GM21717 (cell line): ENCODE measurements around the gene BOLA1.
"Not testable (repeated sequence)": the region's sequence is repeated elsewhere in the genome, so short reads cannot be mapped to it uniquely, and the experiment has no call there.

ENCODE experiments used
- ATAC-seq: cut with Tn5 transposase; IDR thresholded peaks from one replicate; pipeline ENCODE4 v1.9.1; 2021; ENCODE audit warnings: mild to moderate bottlenecking, moderate library complexity; ENCODE audit not compliant: unreplicated experiment

The BOLA1 gene

GRCh38 chr1:149899460-149900284 is at the start of gene BOLA1:
Gene BOLA1, plus strand, starts transcription at chr1:149899568. Its CDS starts 492 bp downstream, at chr1:149900060.
- peak; percentile 90 for ATAC-seq

DNA sequence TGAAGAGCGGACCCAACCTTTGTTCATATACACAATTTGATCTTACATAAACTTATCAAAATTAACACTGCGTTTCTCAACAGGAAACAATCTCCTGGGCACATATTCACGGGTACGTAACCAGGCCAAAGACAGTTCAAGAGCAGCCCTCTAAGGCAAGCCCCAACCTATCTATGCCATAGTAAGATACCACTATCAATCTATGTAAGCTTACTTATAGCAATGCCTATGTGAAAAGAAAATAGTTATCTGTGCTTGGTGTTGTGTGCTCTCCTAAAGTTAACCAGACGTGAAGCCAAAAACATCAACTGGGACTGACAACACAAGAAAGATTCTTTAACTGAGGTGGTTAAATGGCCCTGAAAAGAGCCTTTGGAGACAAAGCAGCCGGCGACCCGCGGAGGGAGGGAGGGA is 49.4 kb upstream of the BOLA1 start:
- no peak for ATAC-seq

DNA sequence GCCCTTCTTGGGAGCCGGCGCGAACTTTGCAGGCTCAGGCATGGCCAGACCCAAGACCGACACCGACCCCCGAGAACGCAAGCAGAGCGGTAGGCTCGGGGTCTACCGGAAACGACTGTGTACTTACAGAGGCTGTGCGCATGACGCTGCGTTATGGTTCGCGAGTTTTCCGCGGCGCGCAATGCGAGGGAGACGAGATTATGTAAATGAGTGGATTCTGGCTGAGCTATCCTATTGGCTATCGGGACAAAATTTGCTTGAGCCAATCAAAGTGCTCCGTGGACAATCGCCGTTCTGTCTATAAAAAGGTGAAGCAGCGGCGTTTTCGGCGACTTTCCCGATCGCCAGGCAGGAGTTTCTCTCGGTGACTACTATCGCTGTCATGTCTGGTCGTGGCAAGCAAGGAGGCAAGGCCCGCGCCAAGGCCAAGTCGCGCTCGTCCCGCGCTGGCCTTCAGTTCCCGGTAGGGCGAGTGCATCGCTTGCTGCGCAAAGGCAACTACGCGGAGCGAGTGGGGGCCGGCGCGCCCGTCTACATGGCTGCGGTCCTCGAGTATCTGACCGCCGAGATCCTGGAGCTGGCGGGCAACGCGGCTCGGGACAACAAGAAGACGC is 48.5 kb upstream of the BOLA1 start:
- ATAC-seq = peak; percentile 50

DNA sequence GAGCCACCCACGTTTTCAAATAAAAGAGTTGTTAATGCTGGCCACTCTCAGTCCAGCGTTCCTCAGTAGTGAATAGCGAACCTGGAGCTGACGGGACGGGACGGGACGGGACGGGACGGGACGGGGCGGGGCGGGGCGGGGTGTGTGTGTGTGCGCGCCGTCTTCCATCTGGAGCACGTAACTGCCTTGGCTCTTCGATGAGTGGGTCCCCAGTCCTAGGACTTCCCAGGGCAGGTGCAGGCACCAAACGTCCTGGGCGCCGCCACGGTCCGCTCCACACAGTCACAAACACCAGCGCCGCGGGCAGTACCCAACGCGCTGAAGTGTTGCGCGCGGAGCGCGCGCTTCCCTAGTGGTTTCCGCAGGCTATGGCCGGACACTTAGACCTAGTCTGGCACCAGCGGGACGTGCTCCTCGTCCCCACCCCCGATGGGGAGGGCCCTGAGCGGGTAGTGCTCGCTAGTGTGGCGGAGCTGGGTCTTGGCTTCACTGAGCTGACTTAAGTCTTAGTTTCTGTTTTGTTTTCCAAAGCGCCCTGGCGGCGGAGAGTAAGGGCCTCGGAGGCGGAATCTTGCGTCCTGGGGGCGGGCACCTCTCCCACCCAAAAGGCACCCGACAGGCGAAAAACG is 47.7 kb upstream of the BOLA1 start:
- peak; percentile 38 for ATAC-seq

DNA sequence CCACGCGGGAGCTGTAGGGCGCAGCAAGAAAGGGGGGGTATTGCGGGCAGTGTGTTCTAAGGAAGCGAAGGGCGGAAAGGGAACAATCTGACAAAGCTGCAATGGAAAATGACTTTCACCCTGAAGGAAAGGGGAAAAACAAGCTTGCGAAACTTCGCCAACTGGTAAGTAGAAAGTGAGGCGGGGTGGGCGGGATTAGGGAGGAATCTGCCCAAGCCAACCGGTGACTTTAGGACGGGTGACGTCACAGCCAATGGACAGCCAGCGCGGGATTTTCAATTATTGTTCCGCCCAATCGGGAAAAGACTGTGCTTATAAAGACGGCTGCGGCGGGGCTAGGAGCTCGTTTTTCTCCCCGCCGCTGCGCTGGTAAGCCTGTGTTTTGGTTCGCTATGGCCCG is 47.1 kb upstream of the BOLA1 start:
- peak; percentile 21 for ATAC-seq

DNA sequence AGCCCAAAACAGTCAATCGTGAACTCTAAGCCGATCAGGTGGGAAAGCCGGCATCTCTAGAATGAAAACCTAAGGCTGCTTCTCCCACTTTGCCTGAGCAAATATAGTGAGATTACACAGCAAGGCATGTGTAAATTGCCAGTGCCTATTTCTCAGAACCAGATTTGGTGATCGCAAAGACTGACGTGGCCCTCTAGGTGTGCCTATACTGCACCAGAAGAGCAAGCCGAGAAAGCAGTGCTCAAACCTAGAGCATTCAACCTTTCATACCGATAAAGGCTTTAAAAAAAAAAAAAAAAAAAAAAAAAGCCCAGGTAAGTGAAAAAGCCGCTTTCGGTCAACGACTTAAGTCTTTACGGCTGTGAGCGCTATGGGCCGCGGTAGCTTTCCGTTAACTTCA is 39.1 kb upstream of the BOLA1 start:
- ATAC-seq = not testable (repeated sequence)

DNA sequence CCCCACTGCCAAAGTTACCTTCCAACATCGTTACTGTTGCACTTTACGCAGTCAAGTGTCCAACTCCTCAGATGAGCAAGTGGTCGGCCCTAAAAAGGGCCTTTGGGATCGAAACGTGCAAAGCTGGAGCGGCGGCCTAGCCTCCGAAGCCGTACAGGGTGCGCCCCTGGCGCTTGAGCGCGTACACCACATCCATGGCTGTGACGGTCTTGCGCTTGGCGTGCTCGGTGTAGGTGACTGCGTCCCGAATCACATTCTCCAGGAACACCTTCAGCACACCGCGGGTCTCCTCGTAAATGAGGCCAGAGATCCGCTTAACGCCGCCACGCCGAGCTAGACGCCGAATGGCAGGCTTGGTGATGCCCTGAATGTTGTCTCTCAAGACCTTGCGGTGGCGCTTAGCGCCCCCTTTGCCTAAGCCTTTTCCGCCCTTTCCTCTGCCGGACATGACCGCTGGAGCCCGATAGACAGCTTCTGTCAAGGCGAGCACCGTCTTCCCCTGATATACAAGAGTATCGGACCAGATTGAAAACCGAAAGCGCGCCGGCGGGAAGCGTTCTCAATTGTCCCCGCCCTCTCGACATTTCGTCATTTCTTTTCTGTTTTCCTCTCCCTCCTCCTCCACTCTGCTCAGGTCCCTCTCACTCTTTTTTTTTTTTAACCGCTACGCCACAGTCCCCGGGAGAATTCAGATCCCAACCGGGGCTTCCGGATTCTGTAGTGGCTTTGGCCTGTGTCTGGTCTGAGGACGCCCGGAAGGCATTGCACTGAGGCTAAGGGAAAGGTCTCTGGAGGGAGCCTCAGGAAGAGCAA is 38.5 kb upstream of the BOLA1 start:
- peak; percentile 54 for ATAC-seq

DNA sequence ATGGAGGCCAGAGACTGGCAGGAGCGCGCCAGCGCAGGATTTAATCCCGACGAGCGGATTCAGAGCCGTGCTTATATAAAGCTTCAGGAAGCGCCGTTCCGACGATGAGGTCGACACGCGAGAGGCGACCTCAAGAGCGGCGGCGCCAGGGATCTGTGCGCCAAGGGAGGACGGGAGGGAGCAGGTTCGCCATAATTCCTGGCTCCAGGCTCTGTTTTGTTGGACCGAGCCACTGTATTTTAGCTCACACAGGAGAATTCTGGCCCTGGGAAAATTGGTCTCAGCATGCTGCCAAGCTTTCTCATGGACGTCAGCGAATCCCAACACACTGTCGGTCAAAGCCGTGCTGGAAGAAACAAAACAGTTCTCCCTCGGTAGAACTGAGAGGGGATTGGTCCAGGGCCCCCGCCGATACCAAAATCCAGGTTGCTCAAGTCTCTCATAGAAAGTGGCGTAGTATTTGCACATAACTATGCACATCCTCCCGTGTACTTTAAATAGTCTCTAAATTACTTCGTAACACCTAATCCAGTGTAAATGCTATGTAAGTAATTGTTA is 37.8 kb upstream of the BOLA1 start:
- ATAC-seq = not testable (repeated sequence)

DNA sequence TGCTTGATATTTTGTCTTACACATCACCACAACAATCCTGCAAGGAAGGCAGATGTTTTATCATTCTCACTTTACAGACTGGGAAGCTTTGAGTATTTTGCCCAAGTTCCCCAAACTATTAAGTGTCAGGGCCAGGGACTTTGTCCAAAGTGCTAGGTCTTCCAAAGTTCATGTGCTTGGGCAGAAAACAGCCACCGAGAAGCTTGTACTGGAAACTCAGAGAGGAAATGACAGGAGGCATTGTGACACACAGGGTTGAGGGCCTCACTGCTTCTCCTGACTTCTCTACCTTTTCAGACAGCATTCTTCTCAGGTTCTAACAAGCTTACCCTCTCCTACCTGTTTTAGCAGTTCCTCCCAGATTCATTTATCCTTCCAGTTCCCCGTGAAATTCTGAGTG is 32.5 kb upstream of the BOLA1 start:
- ATAC-seq = not testable (repeated sequence)

- ATAC-seq = not testable (repeated sequence)
Observed at GRCh38 chr1:149873060-149873459, 26.3 kb upstream of the BOLA1 start.

DNA sequence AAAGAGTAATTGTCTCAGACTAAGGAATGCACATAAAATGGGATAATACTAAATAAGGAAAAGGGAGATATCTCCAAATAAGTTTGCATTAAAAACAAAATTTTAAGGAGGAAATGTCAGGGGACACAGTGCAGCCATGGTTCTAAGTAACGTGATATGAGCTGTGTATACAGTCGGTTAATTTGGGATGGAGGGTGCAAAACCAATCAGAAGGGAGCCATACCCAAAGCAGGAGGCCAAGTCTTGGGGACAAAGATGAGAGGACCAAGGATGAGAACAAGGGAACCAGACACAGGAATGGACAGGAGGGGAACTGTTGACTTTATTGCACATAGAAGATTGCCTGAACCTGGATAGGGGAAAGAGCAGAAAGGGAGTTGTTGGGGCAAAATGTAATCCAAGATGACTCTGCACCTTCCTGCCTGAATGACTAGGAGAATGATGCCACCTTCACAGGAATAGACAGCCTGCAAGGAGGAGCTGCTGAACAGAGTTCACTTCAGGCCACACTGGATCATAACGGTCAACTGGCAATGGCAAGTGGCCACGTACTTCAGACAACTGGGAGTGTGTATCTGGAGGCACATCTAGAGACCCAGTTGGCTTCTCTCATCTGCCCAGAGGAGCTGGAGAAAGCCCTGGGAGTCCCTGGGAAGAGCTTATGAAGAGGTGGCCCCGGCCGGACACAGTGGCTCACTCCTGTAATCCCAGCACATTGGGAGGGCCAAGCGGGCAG is 22.0 kb upstream of the BOLA1 start:
- no peak for ATAC-seq

- no peak for ATAC-seq
Observed at GRCh38 chr1:149879556-149879955, 19.8 kb upstream of the BOLA1 start.

GRCh38 chr1:149881876-149882275 is 17.5 kb upstream of the BOLA1 start:
- ATAC-seq = no peak

- no peak for ATAC-seq
Observed at GRCh38 chr1:149883598-149884247, 15.6 kb upstream of the BOLA1 start.

GRCh38 chr1:149884433-149885338 is 14.7 kb upstream of the BOLA1 start:
- no peak for ATAC-seq

- ATAC-seq = no peak
Observed at GRCh38 chr1:149885339-149886120, 13.8 kb upstream of the BOLA1 start.

GRCh38 chr1:149886121-149886395 is 13.3 kb upstream of the BOLA1 start:
- not testable (repeated sequence) for ATAC-seq
